Spleen (tissue), 7 donors: ENCODE data around the gene APEH.

Source experiments
- POLR2A ChIP-seq, 3 donors: fragments of 450-650 bp; IDR thresholded peaks; one replicate each; pipeline ENCODE4 v1.5.1; 2017; ENCODE audit warnings: antibody characterized with exemption in 3 of 3, mild to moderate bottlenecking in 1 of 3
- POLR2AphosphoS5 ChIP-seq, 3 donors: sonication (generic); formaldehyde crosslinking; IDR thresholded peaks; one replicate each; pipeline ENCODE4 v1.5.1; 2017; ENCODE audit warnings: antibody characterized with exemption in 3 of 3
- TF ChIP-seq, protein P1 (sequence below), 11 experiments: fragments of 200-600 bp in 7 of 11; fragments of 450-650 bp in 4 of 11; sonication (generic) in 4 of 11; IDR thresholded peaks in 8 of 11; conservative IDR thresholded peaks in 3 of 11; 1 replicate in 7 of 11; 2 replicates in 4 of 11; pipeline versions ENCODE4 v1.4.0 to v1.8.0; 2016 to 2021; ENCODE audit warnings: antibody characterized with exemption in 11 of 11, inconsistent platforms in 4 of 11, mild to moderate bottlenecking in 1 of 11
- donor health status: DM: no; HTN: no; CAD: no; lungs with moderate emphysema.
- donor health status: DM: no; HTN: no; CAD: no.
- donor health status: DM: no; HTN: no; CAD: no.

DNA sequence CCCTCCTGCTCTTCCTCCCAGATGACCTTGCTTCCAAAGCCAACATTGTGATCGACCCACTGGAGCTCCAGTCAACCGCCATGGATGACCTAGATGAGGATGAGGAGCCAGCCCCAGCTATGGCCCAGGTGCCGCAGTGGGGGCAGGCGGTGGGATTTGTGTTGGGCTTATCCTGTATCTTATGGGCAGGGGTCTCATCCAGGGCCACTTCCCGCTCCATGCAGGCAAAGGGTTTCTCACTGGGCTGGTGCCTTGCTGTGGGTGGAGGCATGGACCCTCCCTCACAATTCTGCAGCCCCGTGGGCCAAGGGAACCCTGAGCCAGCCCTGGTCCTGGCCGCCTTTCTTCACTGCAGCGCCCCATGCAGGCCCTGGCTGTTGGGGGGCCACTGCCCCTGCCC is 30.5 kb downstream of the APEH start:
- no peak for TF ChIP-seq POLR2A (IDR thresholded peaks at IDR 0.05)
- TF ChIP-seq, protein P1, sequence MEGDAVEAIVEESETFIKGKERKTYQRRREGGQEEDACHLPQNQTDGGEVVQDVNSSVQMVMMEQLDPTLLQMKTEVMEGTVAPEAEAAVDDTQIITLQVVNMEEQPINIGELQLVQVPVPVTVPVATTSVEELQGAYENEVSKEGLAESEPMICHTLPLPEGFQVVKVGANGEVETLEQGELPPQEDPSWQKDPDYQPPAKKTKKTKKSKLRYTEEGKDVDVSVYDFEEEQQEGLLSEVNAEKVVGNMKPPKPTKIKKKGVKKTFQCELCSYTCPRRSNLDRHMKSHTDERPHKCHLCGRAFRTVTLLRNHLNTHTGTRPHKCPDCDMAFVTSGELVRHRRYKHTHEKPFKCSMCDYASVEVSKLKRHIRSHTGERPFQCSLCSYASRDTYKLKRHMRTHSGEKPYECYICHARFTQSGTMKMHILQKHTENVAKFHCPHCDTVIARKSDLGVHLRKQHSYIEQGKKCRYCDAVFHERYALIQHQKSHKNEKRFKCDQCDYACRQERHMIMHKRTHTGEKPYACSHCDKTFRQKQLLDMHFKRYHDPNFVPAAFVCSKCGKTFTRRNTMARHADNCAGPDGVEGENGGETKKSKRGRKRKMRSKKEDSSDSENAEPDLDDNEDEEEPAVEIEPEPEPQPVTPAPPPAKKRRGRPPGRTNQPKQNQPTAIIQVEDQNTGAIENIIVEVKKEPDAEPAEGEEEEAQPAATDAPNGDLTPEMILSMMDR (IDR thresholded peaks at IDR 0.05 in 8 of 11, conservative IDR thresholded peaks at IDR 0.05 in 3 of 11): no peak
- TF ChIP-seq POLR2AphosphoS5 (IDR thresholded peaks at IDR 0.05): no peak
